ENCODE measurements around the gene RFT1. TPM values are rescaled to one million over a fixed set of nuclear protein-coding genes. Genes with fewer than 3 reads are reported as not detected.

RFT1 gene
- total RNA-seq, 1 donor from 2014 or later: 17.2 TPM

DNA sequence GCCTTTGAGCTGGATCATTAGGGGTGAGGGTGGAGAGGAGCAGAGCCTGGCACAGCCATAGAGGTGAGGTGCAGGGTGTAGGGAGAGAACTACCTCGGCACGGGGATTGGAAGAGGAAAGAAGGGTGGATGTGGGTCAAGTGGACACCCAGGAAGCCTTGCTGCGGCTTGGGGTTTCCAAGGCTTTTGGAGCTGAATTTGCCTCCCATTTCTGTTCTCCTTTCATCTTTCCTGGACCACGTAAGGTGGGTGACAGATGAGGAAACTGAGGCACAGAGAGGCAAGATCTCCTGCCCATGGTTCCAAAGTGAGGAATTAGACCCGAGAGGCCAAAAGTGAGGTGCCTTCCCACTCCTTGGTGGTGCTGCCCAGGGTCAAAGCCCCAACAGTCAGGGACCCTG lies 48.9 kb downstream of the RFT1 start:
- Histone ChIP-seq H3F3A (ENCODE audit: low read depth) (no peaks in the 10 kb centered on the region), H3K9ac (no peak overlapping the region), H3K27me3 (no peaks in the 10 kb centered on the region), H3K4me1 (no peaks in the 10 kb centered on the region), H3K36me3 (no peaks in the 10 kb centered on the region), H3K4me2 (no peak overlapping the region), H3K27ac (no peak overlapping the region), H2AFZ (replicated peaks) (no peak overlapping the region), H3K9me3 (ENCODE audit: low read depth) (no peaks in the 10 kb centered on the region), H3K4me3 (no peak overlapping the region), H3K79me2 (ENCODE audit: low read depth) (no peaks in the 10 kb centered on the region), H4K20me1 (ENCODE audit: low read depth) (no peaks in the 10 kb centered on the region)
- DNase-seq (ENCODE audit: low spot score): no peak
- TF ChIP-seq EZH2 (IDR thresholded peaks at IDR 0.05) (no peak), EZH2phosphoT487 (IDR thresholded peaks at IDR 0.05) (no peak)
- TF ChIP-seq, protein P1, sequence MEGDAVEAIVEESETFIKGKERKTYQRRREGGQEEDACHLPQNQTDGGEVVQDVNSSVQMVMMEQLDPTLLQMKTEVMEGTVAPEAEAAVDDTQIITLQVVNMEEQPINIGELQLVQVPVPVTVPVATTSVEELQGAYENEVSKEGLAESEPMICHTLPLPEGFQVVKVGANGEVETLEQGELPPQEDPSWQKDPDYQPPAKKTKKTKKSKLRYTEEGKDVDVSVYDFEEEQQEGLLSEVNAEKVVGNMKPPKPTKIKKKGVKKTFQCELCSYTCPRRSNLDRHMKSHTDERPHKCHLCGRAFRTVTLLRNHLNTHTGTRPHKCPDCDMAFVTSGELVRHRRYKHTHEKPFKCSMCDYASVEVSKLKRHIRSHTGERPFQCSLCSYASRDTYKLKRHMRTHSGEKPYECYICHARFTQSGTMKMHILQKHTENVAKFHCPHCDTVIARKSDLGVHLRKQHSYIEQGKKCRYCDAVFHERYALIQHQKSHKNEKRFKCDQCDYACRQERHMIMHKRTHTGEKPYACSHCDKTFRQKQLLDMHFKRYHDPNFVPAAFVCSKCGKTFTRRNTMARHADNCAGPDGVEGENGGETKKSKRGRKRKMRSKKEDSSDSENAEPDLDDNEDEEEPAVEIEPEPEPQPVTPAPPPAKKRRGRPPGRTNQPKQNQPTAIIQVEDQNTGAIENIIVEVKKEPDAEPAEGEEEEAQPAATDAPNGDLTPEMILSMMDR (IDR thresholded peaks at IDR 0.05): no peak
- H3K27me3 Mint-ChIP-seq (ENCODE audit: insufficient read depth, low read depth): peaks cover 3% of the 10 kb centered on the region
- peaks cover 13% of the 10 kb centered on the region for H3K4me1 Mint-ChIP-seq
- H3K9me3 Mint-ChIP-seq: no peaks in the 10 kb centered on the region
- no peaks in the 10 kb centered on the region for H3K36me3 Mint-ChIP-seq
- no peak overlapping the region for H3K27ac Mint-ChIP-seq
- H3K4me3 Mint-ChIP-seq: no peak overlapping the region

DNA sequence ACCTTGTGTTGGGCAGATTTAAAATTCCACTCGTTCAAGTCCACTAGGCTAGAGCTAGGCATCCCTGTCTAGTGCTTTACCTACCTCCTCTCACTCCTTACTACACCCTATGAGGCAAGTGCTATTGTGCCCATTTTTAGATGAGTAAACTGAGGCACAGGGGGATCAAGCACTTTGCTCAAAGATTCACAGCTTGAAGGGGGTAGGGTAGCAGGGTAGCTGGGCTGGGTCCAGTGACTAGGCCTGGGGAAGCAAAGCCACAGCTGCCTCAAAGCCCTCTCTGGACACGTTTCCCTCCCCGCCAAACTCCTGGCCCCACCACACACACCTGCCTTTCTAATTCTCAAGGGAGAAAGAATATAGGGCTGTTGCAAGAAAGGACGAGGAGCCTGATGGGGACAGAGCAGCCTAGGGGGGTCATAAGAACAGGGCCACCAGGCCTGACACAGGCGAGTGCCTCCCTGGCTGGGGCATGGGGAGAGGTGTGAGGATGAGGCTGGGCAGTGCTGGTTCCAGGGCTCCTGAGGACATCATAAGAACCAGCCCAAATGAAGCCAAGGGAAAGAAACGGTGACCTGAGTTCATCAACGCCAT lies 49.5 kb downstream of the RFT1 start:
- TF ChIP-seq EZH2phosphoT487 (IDR thresholded peaks at IDR 0.05): no peak
- H3K27me3 ChIP-seq: no peaks in the 10 kb centered on the region
- no peak for DNase-seq (ENCODE audit: low spot score)

DNA sequence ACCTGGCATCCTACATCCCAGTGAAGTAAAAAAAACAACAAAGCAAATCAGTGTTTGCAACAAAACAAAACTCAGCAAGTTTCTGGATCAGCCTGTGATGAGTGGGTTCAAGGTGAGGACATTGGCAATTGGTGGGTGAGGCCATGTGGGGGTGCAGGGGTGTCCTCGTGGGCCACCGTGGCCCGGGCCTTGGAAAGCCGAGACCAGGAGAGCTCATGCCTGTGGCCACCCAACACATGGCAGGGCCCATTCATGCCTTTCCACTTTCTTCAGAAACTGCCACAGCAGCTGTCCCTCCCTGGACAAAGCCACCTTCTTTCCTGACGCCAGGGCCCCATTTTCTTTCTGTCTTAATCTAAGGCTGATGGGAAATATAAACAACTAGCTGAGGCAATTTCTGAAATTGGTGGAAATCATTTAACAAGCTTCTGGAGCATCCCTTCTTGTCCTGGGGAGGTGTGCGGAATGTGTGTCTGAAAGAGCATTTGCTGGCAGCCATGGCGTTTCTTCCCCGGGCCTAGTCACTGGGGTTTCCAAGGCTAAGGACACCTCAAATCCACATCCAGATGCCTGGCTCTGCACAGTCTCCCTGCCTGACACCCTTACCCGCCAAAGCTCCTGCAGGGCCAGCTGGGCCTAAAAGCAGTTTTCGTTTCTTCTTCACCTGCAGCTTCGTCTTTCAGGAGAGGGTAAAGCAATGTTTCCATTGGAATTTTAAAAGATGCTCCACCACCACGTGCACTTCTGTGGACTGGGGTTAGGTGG lies 50.3 kb downstream of the RFT1 start:
- Mint-ChIP-seq H3K9me3 (no peaks in the 10 kb centered on the region), H3K4me3 (no peak overlapping the region), H3K27me3 (ENCODE audit: insufficient read depth, low read depth) (peaks cover 3% of the 10 kb centered on the region), H3K27ac (no peak overlapping the region), H3K4me1 (peaks cover 13% of the 10 kb centered on the region), H3K36me3 (no peaks in the 10 kb centered on the region)
- no peaks in the 10 kb centered on the region for H3K9me3 ChIP-seq (ENCODE audit: low read depth)
- no peak overlapping the region for H3K4me2 ChIP-seq
- no peak for DNase-seq (ENCODE audit: low spot score)
- no peaks in the 10 kb centered on the region for H3K36me3 ChIP-seq
- H3K79me2 ChIP-seq (ENCODE audit: low read depth): no peaks in the 10 kb centered on the region
- H3K27me3 ChIP-seq: no peaks in the 10 kb centered on the region
- H2AFZ ChIP-seq (replicated peaks): no peak overlapping the region
- H3F3A ChIP-seq (ENCODE audit: low read depth): no peaks in the 10 kb centered on the region
- H3K27ac ChIP-seq: no peak overlapping the region
- H3K9ac ChIP-seq: no peak overlapping the region
- no peaks in the 10 kb centered on the region for H3K4me1 ChIP-seq
- no peak overlapping the region for H3K4me3 ChIP-seq
- H4K20me1 ChIP-seq (ENCODE audit: low read depth): no peaks in the 10 kb centered on the region
- TF ChIP-seq EZH2 (IDR thresholded peaks at IDR 0.05) (no peak), EZH2phosphoT487 (IDR thresholded peaks at IDR 0.05) (no peak)
- TF ChIP-seq, protein P1 (IDR thresholded peaks at IDR 0.05): no peak

More for the DNA sequence above, 49.5 kb downstream of the RFT1 start:
- no peaks in the 10 kb centered on the region for H3F3A ChIP-seq (ENCODE audit: low read depth)
- Mint-ChIP-seq H3K27me3 (ENCODE audit: insufficient read depth, low read depth) (peaks cover 3% of the 10 kb centered on the region), H3K27ac (no peak overlapping the region), H3K4me3 (no peak overlapping the region), H3K9me3 (no peaks in the 10 kb centered on the region), H3K36me3 (no peaks in the 10 kb centered on the region), H3K4me1 (peaks cover 11% of the 10 kb centered on the region)
- H3K9me3 ChIP-seq (ENCODE audit: low read depth): no peaks in the 10 kb centered on the region
- H3K4me1 ChIP-seq: no peaks in the 10 kb centered on the region
- H3K9ac ChIP-seq: no peak overlapping the region
- H3K36me3 ChIP-seq: no peaks in the 10 kb centered on the region
- H2AFZ ChIP-seq (replicated peaks): no peak overlapping the region
- no peaks in the 10 kb centered on the region for H3K79me2 ChIP-seq (ENCODE audit: low read depth)
- no peak overlapping the region for H3K4me2 ChIP-seq
- H3K27ac ChIP-seq: no peak overlapping the region
- H4K20me1 ChIP-seq (ENCODE audit: low read depth): no peaks in the 10 kb centered on the region
- H3K4me3 ChIP-seq: no peak overlapping the region

DNA sequence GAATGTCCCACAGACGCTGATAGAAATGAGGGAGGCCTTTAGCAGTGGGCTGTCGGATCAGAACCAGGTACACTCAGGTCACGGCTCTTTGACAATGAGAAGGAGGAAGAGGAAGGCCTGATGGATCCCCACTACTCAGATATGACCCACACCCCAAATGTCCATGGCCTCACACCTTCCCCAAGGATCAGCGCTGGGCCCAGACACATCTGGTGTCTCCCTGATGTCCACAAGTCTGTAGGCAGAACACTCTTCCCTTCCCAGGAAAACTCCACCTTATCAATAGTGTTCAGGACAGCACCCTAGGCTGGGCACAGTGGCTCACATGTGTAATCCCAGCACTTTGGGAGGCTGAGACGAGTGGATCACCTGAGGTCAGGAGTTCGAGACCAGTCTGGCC lies 51.1 kb downstream of the RFT1 start:
- H3K27me3 Mint-ChIP-seq (ENCODE audit: insufficient read depth, low read depth): peaks cover 3% of the 10 kb centered on the region
- Histone ChIP-seq H3K4me3 (no peak overlapping the region), H3K4me2 (no peak overlapping the region), H3K9me3 (ENCODE audit: low read depth) (no peaks in the 10 kb centered on the region), H4K20me1 (ENCODE audit: low read depth) (no peaks in the 10 kb centered on the region), H3K27ac (no peak overlapping the region), H3K4me1 (no peaks in the 10 kb centered on the region), H2AFZ (replicated peaks) (no peak overlapping the region), H3F3A (ENCODE audit: low read depth) (no peaks in the 10 kb centered on the region), H3K27me3 (no peaks in the 10 kb centered on the region), H3K9ac (no peak overlapping the region), H3K79me2 (ENCODE audit: low read depth) (no peaks in the 10 kb centered on the region), H3K36me3 (no peaks in the 10 kb centered on the region)
- no peak for DNase-seq (ENCODE audit: low spot score)
- no peaks in the 10 kb centered on the region for H3K9me3 Mint-ChIP-seq
- peaks cover 14% of the 10 kb centered on the region for H3K4me1 Mint-ChIP-seq
- TF ChIP-seq EZH2 (IDR thresholded peaks at IDR 0.05) (no peak), EZH2phosphoT487 (IDR thresholded peaks at IDR 0.05) (no peak)
- TF ChIP-seq, protein P1 (IDR thresholded peaks at IDR 0.05): no peak
- H3K36me3 Mint-ChIP-seq: no peaks in the 10 kb centered on the region
- no peak overlapping the region for H3K27ac Mint-ChIP-seq
- no peak overlapping the region for H3K4me3 Mint-ChIP-seq

All from neural progenitor cell (in vitro differentiated cells).